A549 (cell line): ENCODE measurements around the gene HMOX1.

Experiments used
- CTCF ChIP-seq: fragments of >200 bp; sonication (Bioruptor Twin); formaldehyde crosslinking; IDR thresholded peaks from 3 replicates; pipeline ENCODE4 v1.5.1; 2016
- EHMT2 ChIP-seq: fragments of 200-600 bp; sonication (generic); IDR thresholded peaks from 2 replicates; pipeline ENCODE4 v1.6.1; 2016; ENCODE audit warnings: antibody characterized with exemption, low read depth, mild to moderate bottlenecking, moderate library complexity
- HOXA7 ChIP-seq: fragments of 250-450 bp; sonication (Bioruptor Pico); IDR thresholded peaks from 2 replicates; pipeline ENCODE4 v1.5.0; 2020; ENCODE audit warnings: mild to moderate bottlenecking, moderate library complexity
- MAZ ChIP-seq: fragments of 150-350 bp; IDR thresholded peaks from 2 replicates; pipeline ENCODE4 v1.6.1; 2014; ENCODE audit warnings: antibody characterized with exemption, low read depth, low read length, borderline replicate concordance
- POLR2A ChIP-seq: IDR thresholded peaks from 2 replicates; pipeline ENCODE4 v1.6.1; 2012; ENCODE audit warnings: mild to moderate bottlenecking, low read length
- RFX5 ChIP-seq: fragments of 450-650 bp; IDR thresholded peaks from 2 replicates; pipeline ENCODE4 v1.7.1; 2014; ENCODE audit warnings: antibody characterized with exemption, mild to moderate bottlenecking, moderate library complexity
- SREBF2 ChIP-seq: fragments of 450-650 bp; IDR thresholded peaks from 2 replicates; pipeline ENCODE4 v1.6.1; 2014; ENCODE audit warnings: mild to moderate bottlenecking, moderate library complexity

GRCh38 chr22:35397095-35397904, 16.4 kb downstream of the HMOX1 start:
- TF ChIP-seq SREBF2, result no peak
- no peak for TF ChIP-seq CTCF
- TF ChIP-seq RFX5, result no peak
- TF ChIP-seq HOXA7 (CRISPR knock-in tag), result no peak
- no peak for TF ChIP-seq MAZ
- TF ChIP-seq POLR2A, result no peak
- TF ChIP-seq EHMT2, result no peak
